GM21423 (cell line): Measurements from ENCODE around the gene VGLL4.
A peak's percentile ranks its signal among the peaks of the same experiment; 100 is the strongest.
"Not testable (repeated sequence)": the region's sequence is repeated elsewhere in the genome, so short reads cannot be mapped to it uniquely, and the experiment has no call there.

Experiments used
- ATAC-seq: cut with Tn5 transposase; IDR thresholded peaks from one replicate; pipeline ENCODE4 v1.9.1; 2021; ENCODE audit warnings: mild to moderate bottlenecking, moderate library complexity; ENCODE audit not compliant: unreplicated experiment

The VGLL4 gene

DNA sequence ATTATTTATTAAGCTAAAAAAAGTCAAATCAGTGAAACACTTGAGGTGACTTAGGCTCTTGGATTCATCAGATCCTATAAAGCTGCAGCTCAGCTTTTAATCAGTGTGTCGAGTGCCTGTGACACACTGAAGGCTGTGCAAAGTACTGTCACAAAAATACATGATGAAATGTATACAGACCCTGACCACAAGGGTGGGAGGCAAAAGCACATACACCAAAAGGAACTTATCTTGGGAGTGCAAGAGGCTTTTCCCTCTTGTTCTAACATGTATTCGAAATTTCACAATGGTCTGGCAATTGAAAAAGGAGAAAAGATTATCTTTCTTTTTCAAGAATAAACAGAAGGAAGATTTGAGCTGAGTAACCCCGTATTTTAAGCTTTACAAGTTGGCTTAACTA is 35.9 kb downstream of the VGLL4 start:
- ATAC-seq = no peak

- ATAC-seq = no peak
Observed at GRCh38 chr3:11606865-11607440, 36.8 kb downstream of the VGLL4 start.

GRCh38 chr3:11606090-11606784 is 37.5 kb downstream of the VGLL4 start:
- ATAC-seq = no peak

DNA sequence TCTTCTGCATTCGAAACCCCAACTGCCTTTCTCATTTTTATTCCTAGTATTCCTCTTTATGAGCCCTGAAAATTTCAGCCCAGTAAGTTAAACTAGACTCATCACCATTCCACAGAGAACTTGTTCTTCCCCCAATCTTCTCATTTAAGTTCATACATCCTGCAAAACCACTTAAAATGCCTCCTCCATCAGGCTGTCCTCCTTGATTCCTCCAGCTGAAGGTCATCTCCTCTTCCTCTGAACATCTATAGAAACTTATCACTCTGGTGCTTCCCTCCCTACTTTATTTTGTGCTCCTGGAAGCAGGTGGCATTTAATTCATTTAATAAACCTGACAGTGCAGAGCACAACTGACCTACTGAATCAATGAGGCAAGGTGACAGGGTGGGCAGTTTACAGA is 38.3 kb downstream of the VGLL4 start:
- ATAC-seq = no peak

GRCh38 chr3:11604139-11604892 is 39.4 kb downstream of the VGLL4 start:
- ATAC-seq = no peak

- no peak for ATAC-seq
Observed at GRCh38 chr3:11603628-11604027, 40.1 kb downstream of the VGLL4 start.

DNA sequence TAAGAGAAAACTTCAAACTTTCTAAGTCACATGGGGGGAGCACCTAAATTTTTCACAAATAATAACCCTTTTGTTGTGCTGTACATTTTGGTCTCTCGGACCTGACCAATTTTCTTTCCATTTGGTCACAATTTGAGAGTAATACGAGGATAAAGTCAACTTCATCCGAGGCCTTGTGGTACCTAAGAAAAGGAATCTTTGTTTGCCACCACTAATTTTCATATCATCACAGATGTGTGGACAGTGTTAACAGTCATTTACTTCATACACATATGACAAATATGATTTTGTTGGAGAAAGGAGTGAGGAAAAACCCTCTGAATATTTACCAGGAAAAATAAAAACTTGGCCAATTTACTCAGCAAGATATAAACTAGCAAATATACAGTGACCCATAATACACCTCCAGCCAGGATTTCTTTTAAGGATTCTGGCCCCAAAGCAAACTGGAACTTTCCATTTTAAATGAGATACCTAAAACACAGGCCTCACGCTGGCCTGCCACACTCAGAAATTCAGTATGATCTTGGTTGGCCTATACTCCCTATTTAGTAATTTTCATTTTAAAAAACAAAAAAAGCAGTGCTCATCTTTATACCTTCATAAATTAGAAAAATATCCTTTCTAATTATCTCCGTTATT is 40.7 kb downstream of the VGLL4 start:
- no peak for ATAC-seq

DNA sequence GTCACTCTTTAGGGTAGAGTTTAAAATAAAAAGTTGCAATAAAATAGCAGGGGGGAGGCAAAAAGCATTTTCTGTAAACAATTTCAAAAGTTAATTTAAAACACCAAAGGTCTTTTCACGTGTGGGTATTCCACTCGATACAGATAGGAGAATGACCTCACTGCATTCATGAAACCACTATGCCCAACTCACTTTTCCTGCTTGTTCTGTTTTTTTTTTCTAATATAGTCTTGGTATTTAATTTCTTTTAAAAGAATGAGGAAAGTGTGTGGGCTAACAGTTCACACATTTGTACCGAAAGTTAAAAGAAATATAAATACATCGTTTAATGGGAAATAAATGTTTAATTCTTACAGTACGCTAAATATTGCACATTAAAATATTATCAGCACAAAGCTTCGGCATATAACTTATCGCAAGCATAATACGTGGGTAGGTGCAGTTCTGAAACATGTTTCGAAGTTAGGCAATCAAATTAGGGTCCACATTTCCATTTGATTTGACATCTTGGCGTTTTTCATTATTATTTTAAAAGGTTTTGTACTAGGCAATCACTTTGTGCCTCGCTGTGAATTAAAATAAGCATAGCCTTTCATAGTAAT is 41.4 kb downstream of the VGLL4 start:
- no peak for ATAC-seq

DNA sequence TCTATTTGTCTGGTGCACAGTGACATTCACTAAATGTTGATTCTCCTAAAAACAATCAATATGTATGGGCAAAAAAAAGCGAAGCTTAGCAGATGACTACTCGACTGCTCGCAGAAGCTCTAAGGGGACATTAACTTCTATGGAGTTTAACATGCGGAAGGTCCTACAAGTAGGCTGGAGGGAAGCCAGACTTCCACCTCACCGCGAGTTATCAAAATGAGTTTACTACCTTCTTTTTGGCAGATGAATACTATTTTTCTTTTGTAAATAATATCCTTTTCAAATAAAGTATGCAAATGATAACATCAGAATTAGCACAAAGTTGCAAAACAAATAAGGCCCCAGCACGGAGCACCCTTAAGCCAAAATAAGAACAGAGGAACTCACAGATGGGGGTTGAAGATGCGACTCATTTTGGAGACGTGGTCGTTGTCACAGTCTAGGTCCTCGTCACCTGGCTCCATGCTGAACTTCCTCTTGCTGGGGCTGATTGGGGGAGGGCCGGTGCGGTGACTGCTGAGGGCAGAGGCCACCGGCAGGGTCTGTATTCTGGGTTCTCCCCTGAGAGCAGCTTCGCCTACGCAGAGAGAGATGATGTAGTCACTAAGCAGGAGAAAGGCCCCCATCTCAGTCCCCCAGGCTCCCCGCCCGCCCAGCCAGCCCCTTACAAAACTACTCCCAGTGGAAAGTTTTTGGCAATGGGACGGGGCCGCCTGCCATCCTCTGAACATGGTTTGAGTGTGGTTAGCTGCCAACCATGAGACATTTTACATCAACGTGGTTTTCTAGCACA is 42.1 kb downstream of the VGLL4 start:
- peak; percentile 92 for ATAC-seq

DNA sequence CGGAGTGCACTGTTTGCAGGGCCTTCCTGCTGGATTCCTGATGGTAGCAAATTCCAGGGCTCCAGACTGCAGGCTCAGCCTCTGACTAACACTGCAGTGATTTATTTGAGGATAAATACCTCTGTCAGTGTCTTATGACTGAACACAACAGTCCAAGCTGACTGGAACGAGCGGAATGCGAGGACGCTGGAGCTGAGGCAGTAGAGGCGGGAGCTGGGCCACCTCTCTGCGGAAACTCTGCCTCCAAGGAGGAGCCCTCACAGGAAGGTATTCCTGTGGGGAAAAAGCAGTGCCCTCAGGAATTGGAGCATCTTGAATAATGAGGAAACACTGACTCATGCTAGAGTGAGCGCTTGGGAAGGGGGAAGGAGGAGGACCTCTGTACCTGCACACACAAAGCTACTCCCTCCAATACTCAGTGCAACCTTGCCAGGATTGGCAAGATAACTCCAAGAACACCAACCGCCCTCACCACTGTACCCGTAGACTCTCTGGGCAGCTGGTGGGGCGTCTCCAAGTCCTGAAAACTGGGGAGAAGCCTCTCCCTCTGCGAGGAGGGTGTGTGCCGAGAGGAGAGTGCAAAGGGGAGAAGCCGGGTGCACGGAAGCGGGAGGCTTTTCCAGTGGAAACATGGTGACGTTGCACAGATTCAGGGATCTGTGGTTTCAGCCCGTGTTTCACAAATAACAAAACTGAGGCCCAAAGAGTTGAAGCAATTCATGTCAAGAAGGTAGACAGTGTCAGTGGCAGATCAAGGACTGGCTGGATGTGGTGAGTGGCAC is 43.0 kb downstream of the VGLL4 start:
- ATAC-seq = no peak

GRCh38 chr3:11596387-11596786 is 47.3 kb downstream of the VGLL4 start:
- no peak for ATAC-seq

- not testable (repeated sequence) for ATAC-seq
Observed at GRCh38 chr3:11595024-11595423, 48.7 kb downstream of the VGLL4 start.

GRCh38 chr3:11593318-11594034 is 50.2 kb downstream of the VGLL4 start:
- ATAC-seq = no peak

- no peak for ATAC-seq
Observed at GRCh38 chr3:11592445-11593298, 51.0 kb downstream of the VGLL4 start.

DNA sequence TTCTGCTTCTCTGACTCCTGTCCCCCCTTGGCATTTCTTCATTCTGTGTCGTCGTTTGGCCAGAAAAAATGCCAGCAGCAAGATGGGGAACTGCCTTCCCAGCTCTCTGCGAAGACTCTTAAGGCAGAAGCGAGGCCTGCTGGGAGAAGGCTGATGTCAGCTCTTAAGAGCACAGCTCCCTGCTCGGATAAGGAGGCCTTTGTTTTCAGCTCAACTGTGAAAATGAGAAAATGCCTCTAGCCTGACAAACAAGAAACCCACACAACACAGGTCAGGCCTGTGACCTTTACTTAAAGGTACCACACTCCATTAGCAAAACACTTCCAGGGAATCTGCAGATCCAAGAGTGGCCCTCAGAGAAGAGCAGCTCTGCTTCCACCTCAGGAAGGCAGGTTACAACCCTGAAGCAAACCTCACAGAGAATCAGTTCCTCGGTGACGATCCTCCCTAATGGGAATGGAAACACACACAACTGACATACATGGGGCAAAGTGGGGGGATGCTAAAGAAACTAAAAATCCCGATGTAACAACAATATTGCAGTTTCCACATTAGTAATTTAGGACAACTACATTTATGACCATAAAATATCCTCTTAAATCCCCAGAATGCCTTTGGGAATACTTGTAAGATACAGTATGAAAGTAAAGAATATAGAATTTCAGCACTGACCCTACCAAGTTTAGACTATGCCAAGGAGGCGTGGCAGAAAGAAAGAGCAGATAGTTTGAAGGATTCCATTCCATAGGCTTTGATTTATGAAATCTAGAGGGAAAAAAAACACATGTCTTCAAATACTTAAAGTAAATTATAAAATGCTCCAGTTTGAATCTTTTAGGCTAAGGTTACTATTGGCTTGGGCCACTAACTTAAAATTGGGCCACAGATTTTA is 52.1 kb downstream of the VGLL4 start:
- no peak for ATAC-seq

DNA sequence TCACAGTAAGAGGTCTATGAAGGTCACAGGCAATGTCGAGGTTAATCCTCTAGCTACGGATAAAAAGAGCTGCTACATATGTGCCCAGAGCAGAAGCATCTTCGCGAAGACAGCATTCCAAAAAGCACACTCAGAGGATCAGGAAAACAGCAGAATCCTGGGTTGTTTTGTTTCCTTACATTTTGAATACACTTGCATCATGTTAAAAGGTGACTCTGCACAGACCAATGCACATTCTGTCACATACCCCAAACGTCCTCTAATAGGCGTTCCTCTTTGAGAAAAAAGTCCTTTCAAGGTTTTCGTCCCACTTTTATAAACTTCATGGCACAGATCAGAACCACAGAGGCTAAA is 52.7 kb downstream of the VGLL4 start:
- no peak for ATAC-seq

DNA sequence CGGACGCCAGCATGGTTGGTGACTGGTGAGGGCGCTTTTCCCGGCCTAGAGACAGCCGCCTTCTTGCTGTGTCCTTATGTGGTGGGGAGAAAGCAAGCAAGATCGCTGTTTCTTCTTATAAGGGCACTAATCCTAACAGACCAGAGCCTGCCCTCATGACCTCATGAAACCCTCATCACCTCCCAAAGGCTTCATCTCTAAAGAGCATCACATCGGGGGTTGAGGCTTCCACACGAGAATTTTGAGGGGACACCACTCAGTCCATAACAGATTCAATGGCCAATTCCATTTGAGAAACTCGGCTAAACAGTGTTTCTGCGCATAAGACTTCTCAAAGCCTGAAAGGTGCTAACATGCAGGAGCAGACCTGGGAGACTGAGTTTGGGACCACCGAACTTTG is 54.0 kb downstream of the VGLL4 start:
- no peak for ATAC-seq
